ENCODE data around the gene PCNX3. TPM values are rescaled to one million over a fixed set of nuclear protein-coding genes. Genes with fewer than 3 reads are reported as not detected.
A peak's percentile ranks its signal among the peaks of the same experiment; 100 is the strongest.

Gene PCNX3
- total RNA-seq, 2 donors from 2014 or later = 32.0 to 67.9 TPM

- H3K27me3 ChIP-seq (replicated peaks; ENCODE audit: insufficient read depth) = no peaks in the 10 kb centered on the region
- 33% methylated on average over 8 of the region's 8 CpGs for WGBS
- H3K4me1 ChIP-seq (replicated peaks) = peaks cover 20% of the 10 kb centered on the region
- peaks cover 0 to 19% of the 10 kb centered on the region in 2 donors for H3K36me3 ChIP-seq
- H3K27ac ChIP-seq = peak overlapping the region; percentile 87 to 96
- H3K4me3 ChIP-seq = peak overlapping the region; percentile 74 to 78
- no peak for DNase-seq (ENCODE audit: low spot score)
- H3K9me3 ChIP-seq = no peaks in the 10 kb centered on the region
- TF ChIP-seq POLR2AphosphoS5 (IDR thresholded peaks at IDR 0.05) = no peak
- no peak for TF ChIP-seq CTCF (IDR thresholded peaks at IDR 0.05)
- TF ChIP-seq POLR2A (IDR thresholded peaks at IDR 0.05) = no peak
- intact Hi-C loops (cut with DNase I) = loop anchor here (2.0 to 5.0 kb wide), 2 partner anchors 33 to 85 kb away; partner anchors contain the start of gene RELA
Measured at GRCh38 chr11:65577756-65578109, 37.8 kb upstream of the PCNX3 start.

- Histone ChIP-seq H3K9me3 (no peaks in the 10 kb centered on the region), H3K4me3 (peak overlapping the region in 1 of 2 donors; percentile 78), H3K4me1 (replicated peaks) (peaks cover 20% of the 10 kb centered on the region), H3K36me3 (peaks cover 0 to 19% of the 10 kb centered on the region in 2 donors), H3K27me3 (replicated peaks; ENCODE audit: insufficient read depth) (no peaks in the 10 kb centered on the region), H3K27ac (peak overlapping the region; percentile 87 to 96)
- intact Hi-C loops (cut with DNase I) = loop anchor here (5.0 kb wide), 1 partner anchor 84 kb away; the partner anchor contains the start of gene RELA
- DNase-seq (ENCODE audit: low spot score) = no peak
- TF ChIP-seq POLR2AphosphoS5 (IDR thresholded peaks at IDR 0.05) = no peak
- no peak for TF ChIP-seq POLR2A (IDR thresholded peaks at IDR 0.05)
- no peak for TF ChIP-seq CTCF (IDR thresholded peaks at IDR 0.05)
- 76% methylated on average over 7 of the region's 7 CpGs for WGBS
Measured at GRCh38 chr11:65578134-65578533, 37.4 kb upstream of the PCNX3 start.

DNA sequence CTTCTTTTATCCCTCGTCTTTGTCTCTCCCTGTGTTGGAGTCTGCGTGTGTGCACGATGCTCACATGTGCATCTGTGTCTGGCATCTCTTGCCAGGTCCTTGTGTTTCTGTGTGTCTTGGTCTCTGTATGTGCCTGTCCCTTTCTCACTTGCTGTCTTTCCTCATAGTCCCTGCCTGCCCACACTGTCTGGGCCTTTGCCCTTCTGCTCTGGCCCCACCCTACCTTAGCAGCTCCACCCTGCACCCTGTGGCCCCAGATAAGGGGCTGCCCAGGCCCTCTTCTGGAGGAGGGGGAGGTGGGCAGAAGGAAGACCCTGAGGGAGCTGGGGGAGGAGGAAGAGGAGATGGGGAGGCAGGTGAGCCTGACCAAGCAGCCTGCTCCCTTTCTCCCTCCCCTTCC is 36.9 kb upstream of the PCNX3 start:
- no peak overlapping the region for H3K27ac ChIP-seq
- no peak for DNase-seq (ENCODE audit: low spot score)
- no peak for TF ChIP-seq POLR2A (IDR thresholded peaks at IDR 0.05)
- 62% methylated on average over 3 of the region's 3 CpGs for WGBS
- no peaks in the 10 kb centered on the region for H3K9me3 ChIP-seq
- intact Hi-C loops (cut with DNase I) = loop anchor here (5.0 kb wide), 1 partner anchor 84 kb away; the partner anchor contains the start of gene RELA
- H3K36me3 ChIP-seq = peaks cover 0 to 19% of the 10 kb centered on the region in 2 donors
- no peak overlapping the region for H3K4me3 ChIP-seq
- H3K4me1 ChIP-seq (replicated peaks) = peaks cover 16% of the 10 kb centered on the region
- H3K27me3 ChIP-seq (replicated peaks; ENCODE audit: insufficient read depth) = no peaks in the 10 kb centered on the region

- peaks cover 13% of the 10 kb centered on the region for H3K4me1 ChIP-seq (replicated peaks)
- no peaks in the 10 kb centered on the region for H3K27me3 ChIP-seq (replicated peaks; ENCODE audit: insufficient read depth)
- intact Hi-C loops (cut with DNase I) = loop anchor here (5.0 kb wide), 1 partner anchor 83 kb away; the partner anchor contains the start of gene RELA
- DNase-seq (ENCODE audit: low spot score) = no peak
- no peak for TF ChIP-seq POLR2A (IDR thresholded peaks at IDR 0.05)
- TF ChIP-seq POLR2AphosphoS5 (IDR thresholded peaks at IDR 0.05) = no peak
- TF ChIP-seq CTCF (IDR thresholded peaks at IDR 0.05) = no peak
- 89% methylated on average over 4 of the region's 4 CpGs for WGBS
- H3K4me3 ChIP-seq = no peak overlapping the region
- H3K9me3 ChIP-seq = no peaks in the 10 kb centered on the region
- H3K27ac ChIP-seq = no peak overlapping the region
- H3K36me3 ChIP-seq = peaks cover 0 to 19% of the 10 kb centered on the region in 2 donors
Measured at GRCh38 chr11:65579291-65579690, 36.3 kb upstream of the PCNX3 start.

GRCh38 chr11:65580031-65580692 is 35.4 kb upstream of the PCNX3 start:
- H3K27me3 ChIP-seq (replicated peaks; ENCODE audit: insufficient read depth) = no peaks in the 10 kb centered on the region
- no peak for DNase-seq (ENCODE audit: low spot score)
- no peak for TF ChIP-seq POLR2AphosphoS5 (IDR thresholded peaks at IDR 0.05)
- no peak for TF ChIP-seq POLR2A (IDR thresholded peaks at IDR 0.05)
- no peak for TF ChIP-seq CTCF (IDR thresholded peaks at IDR 0.05)
- peaks cover 0 to 21% of the 10 kb centered on the region in 2 donors for H3K36me3 ChIP-seq
- no peak overlapping the region for H3K4me3 ChIP-seq
- H3K4me1 ChIP-seq (replicated peaks) = peaks cover 13% of the 10 kb centered on the region
- intact Hi-C loops (cut with DNase I) = no loop called here
- H3K27ac ChIP-seq = no peak overlapping the region
- WGBS = 93% methylated on average over 19 of the region's 19 CpGs
- H3K9me3 ChIP-seq = no peaks in the 10 kb centered on the region
